NB4 (cell line): ENCODE measurements around the gene ENTPD6.

Experiments used
- DNase-seq: peaks from one replicate; pipeline ENCODE4 v3.0.0; 2010; ENCODE audit warnings: low read depth
- H3K4me3 ChIP-seq: one replicate; pipeline ENCODE4 v1.5.1; 2011; ENCODE audit warnings: mild to moderate bottlenecking, low read depth, low read length, moderate library complexity
- CTCF ChIP-seq: IDR thresholded peaks from one replicate; pipeline ENCODE4 v1.5.1; 2012; ENCODE audit warnings: low read depth, low read length
- MYC ChIP-seq: IDR thresholded peaks from 2 replicates; pipeline ENCODE4 v1.6.1; 2011; ENCODE audit warnings: low read depth, low read length
- POLR2A ChIP-seq: IDR thresholded peaks from 2 replicates; pipeline ENCODE4 v1.6.1; 2011; ENCODE audit warnings: mild to moderate bottlenecking; ENCODE audit not compliant: insufficient read length; ENCODE audit errors: extremely low read depth
- TF ChIP-seq, protein P1 (sequence below): IDR thresholded peaks from 2 replicates; pipeline ENCODE4 v1.6.1; 2011; ENCODE audit warnings: low read depth, low read length

The ENTPD6 gene

GRCh38 chr20:25209400-25209799 lies 13.9 kb downstream of the ENTPD6 start:
- DNase-seq: no peak
- TF ChIP-seq, protein P1, sequence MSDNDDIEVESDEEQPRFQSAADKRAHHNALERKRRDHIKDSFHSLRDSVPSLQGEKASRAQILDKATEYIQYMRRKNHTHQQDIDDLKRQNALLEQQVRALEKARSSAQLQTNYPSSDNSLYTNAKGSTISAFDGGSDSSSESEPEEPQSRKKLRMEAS: no peak
- TF ChIP-seq POLR2A: no peak
- TF ChIP-seq MYC: no peak
- no peak for TF ChIP-seq CTCF
- H3K4me3 ChIP-seq: no peak overlapping the region

DNA sequence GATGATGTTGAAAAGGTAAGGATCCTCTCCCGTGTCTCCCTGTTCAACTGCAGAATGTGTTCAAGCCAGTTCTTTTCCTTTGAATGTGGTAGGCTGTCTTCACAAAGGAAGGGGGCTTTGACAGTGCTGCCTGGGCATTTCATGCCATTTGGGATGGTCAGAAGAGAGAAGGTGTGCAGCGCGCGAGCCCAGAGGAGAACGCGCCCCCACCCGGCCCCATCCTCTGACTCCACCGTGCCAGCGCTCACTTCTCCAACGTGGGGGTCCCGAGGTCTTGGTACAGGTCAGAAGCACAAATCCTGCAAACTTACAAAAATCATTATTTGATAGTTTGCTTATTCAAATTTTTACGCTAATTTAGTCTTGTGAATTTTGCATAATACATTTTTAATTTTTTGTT lies 14.4 kb downstream of the ENTPD6 start:
- H3K4me3 ChIP-seq: no peak overlapping the region
- DNase-seq: no peak
- TF ChIP-seq CTCF (no peak), POLR2A (no peak), MYC (no peak)
- TF ChIP-seq, protein P1: no peak

DNA sequence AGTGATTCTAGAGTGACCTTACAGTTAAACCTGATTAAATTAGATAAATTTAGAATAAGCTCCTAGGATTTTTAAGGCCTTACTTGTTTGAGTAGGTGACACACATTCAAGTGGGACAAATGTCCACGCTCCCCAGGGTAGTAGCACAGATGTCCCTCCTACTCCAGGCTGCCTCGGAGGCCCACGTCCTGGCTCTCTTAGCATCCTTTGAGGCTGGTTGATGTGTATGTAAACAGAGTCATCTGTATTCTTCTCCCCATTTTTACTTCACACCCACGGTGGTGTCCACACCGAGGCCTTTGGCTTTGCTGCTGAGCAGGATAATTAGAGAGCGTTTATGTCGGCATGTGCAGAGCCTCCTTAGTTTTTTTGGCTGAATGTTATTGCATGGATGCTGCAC lies 15.8 kb downstream of the ENTPD6 start:
- no peak for DNase-seq
- TF ChIP-seq MYC: no peak
- no peak overlapping the region for H3K4me3 ChIP-seq

DNA sequence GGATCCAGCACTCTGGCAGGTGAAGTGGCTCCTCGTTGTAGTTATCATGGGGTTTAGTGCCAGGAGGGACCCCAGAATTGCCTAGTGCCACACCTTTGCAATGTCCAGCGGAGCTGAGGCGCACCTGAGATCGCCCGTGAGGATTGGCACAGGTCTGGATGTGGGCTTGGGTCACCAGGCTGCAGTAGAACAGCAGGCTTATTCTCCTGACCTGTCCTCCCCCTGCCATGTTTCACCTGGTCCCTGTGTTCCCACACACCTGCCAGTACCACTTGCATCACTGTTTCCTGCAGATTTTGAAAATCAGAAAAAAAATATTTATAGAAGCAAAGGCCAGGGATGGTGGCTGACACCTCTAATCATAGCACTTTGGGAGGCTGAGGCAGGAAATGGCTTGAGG lies 16.7 kb downstream of the ENTPD6 start:
- no peak for TF ChIP-seq MYC
- no peak for DNase-seq
- no peak overlapping the region for H3K4me3 ChIP-seq

DNA sequence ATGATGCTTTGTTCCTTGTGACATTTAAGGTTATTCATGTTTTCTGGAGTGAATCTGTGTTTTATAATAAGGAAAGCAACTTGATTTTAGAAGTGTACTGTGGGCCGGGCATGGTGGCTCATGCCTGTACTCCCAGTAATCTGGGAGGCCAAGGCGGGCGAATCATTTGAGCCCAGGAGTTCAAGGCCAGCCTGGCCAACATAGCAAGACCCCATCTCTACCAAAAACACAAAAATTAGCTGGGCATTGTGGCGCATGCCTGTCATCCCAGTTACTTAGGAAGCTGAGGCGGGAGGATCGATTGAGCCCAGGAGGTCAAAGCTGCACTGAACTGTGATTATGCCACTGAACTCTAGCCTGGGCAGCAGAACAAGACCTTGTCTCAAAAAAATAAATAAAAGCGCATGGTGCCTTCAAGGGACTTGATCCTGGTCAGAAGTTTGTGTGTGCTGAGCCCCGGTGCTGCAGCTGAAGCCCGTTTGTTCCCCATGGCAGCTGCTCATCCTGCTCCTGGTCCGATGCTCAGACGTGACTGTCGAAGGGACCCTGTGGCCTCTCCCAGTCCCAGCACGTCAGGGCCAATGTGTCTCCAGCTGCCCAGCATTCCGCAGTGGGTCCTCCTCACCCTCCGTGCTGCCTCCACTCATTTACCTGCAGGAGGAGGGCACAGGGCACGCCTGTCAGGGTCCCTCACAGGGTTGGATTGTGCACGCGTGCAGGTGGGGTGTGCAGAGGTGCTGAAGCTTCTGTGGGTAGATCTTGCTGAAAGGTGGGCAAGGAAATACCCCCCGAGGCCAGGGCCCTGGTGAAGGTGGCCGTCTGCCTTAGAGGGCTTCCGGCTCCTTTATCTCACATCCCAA lies 18.3 kb downstream of the ENTPD6 start:
- no peak overlapping the region for H3K4me3 ChIP-seq
- TF ChIP-seq, protein P1: no peak
- TF ChIP-seq CTCF: no peak
- no peak for TF ChIP-seq POLR2A
- DNase-seq: no peak

DNA sequence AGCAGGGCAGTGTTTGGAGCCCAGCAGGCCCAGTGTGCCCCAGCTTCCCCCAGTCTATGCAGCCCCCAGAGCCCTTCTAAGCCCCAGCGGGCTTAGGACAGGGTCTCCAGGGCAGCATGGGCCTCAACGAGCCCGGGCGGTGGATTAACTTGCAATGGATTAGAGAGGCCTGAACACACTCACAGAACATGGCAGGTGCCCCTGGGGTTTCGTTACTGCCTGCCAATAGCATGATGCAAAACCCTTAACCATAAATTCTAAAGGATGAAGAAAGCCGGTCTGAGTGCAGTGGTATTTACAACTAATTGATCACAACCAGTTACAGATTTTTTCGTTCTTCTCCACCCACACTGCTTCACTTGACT lies 18.9 kb downstream of the ENTPD6 start:
- no peak for DNase-seq
- TF ChIP-seq CTCF: no peak
- TF ChIP-seq, protein P1: no peak
- no peak for TF ChIP-seq POLR2A
- no peak for TF ChIP-seq MYC
- H3K4me3 ChIP-seq: no peak overlapping the region

- TF ChIP-seq, protein P1: no peak
- TF ChIP-seq CTCF (no peak), POLR2A (no peak), MYC (no peak)
- no peak overlapping the region for H3K4me3 ChIP-seq
- no peak for DNase-seq
Observed at GRCh38 chr20:25214819-25215218, 19.3 kb downstream of the ENTPD6 start.
